Mesenchymal stem cell (in vitro differentiated cells and primary cell): ENCODE measurements around the gene ENO2.
A peak's percentile ranks its signal among the peaks of the same experiment; 100 is the strongest.
"Not testable (repeated sequence)": the region's sequence is repeated elsewhere in the genome, so short reads cannot be mapped to it uniquely, and the experiment has no call there.

Experiments
- DNase-seq: peaks from one replicate; pipeline ENCODE4 v3.0.0-alpha.2; 2013
- H2AFZ ChIP-seq: one replicate; pipeline ENCODE4 v1.6.1; 2013; ENCODE audit warnings: low read depth, mild to moderate bottlenecking, control low read depth, inconsistent platforms, low read length, moderate library complexity
- H2AK5ac ChIP-seq: 2 replicates; pipeline ENCODE4 v1.6.1; 2013; ENCODE audit warnings: low read length, moderate library complexity, mild to moderate bottlenecking, inconsistent platforms; ENCODE audit not compliant: severe bottlenecking
- H2BK120ac ChIP-seq: one replicate; pipeline ENCODE4 v1.6.1; 2013; ENCODE audit warnings: low read depth, mild to moderate bottlenecking, inconsistent platforms, low read length, moderate library complexity
- H2BK12ac ChIP-seq, 2 experiments: one replicate each; pipeline ENCODE4 v1.6.1; 2013; ENCODE audit warnings: inconsistent platforms in 2 of 2, low read length in 2 of 2, mild to moderate bottlenecking in 2 of 2, moderate library complexity in 2 of 2, control low read depth in 1 of 2
- H2BK15ac ChIP-seq: one replicate; pipeline ENCODE4 v1.6.1; 2013; ENCODE audit warnings: mild to moderate bottlenecking, low read depth, inconsistent platforms; ENCODE audit not compliant: poor library complexity, severe bottlenecking
- H2BK5ac ChIP-seq: 2 replicates; pipeline ENCODE4 v1.6.1; 2013; ENCODE audit warnings: low read depth, mild to moderate bottlenecking, low read length, control low read depth, inconsistent platforms; ENCODE audit not compliant: poor library complexity, severe bottlenecking
- H3K14ac ChIP-seq, 2 experiments: one replicate each; pipeline ENCODE4 v1.6.1; 2013; ENCODE audit warnings: inconsistent platforms in 2 of 2, low read length in 2 of 2, control low read depth in 1 of 2, mild to moderate bottlenecking in 1 of 2, moderate library complexity in 1 of 2
- H3K18ac ChIP-seq, 2 experiments: one replicate each; pipeline ENCODE4 v1.6.1; 2013; ENCODE audit warnings: inconsistent platforms in 2 of 2, low read length in 2 of 2, control low read depth in 1 of 2, low read depth in 1 of 2, mild to moderate bottlenecking in 1 of 2
- H3K23ac ChIP-seq, 2 experiments: one replicate each; pipeline ENCODE4 v1.6.1; 2013; ENCODE audit warnings: inconsistent platforms in 2 of 2, low read length in 2 of 2, mild to moderate bottlenecking in 2 of 2, moderate library complexity in 2 of 2, control low read depth in 1 of 2
- H3K27ac ChIP-seq: 2 replicates; pipeline ENCODE4 v1.5.1; 2013; ENCODE audit warnings: mild to moderate bottlenecking, moderate library complexity, low read length, control low read depth, inconsistent platforms; ENCODE audit not compliant: poor library complexity, severe bottlenecking
- H3K27me3 ChIP-seq, 2 experiments: 2 replicates each; pipeline versions ENCODE4 v1.6.1 to v1.7.0; 2013; ENCODE audit warnings: low read length in 2 of 2, mild to moderate bottlenecking in 2 of 2, moderate library complexity in 2 of 2, control low read depth in 1 of 2, inconsistent platforms in 1 of 2; ENCODE audit not compliant: control insufficient read depth in 1 of 2, insufficient read depth in 1 of 2
- H3K36me3 ChIP-seq, 2 experiments: 2 replicates each; pipeline versions ENCODE4 v1.6.1 to v1.7.0; 2013; ENCODE audit warnings: low read length in 2 of 2, control low read depth in 1 of 2, inconsistent platforms in 1 of 2, low read depth in 1 of 2, mild to moderate bottlenecking in 1 of 2; ENCODE audit not compliant: insufficient read depth in 2 of 2, control insufficient read depth in 1 of 2
- H3K4ac ChIP-seq, 2 experiments: one replicate each; pipeline ENCODE4 v1.6.1; 2013; ENCODE audit warnings: inconsistent platforms in 2 of 2, low read length in 2 of 2, mild to moderate bottlenecking in 2 of 2, moderate library complexity in 2 of 2, control low read depth in 1 of 2, low read depth in 1 of 2
- H3K4me1 ChIP-seq: 2 replicates; pipeline ENCODE4 v1.6.1; 2013; ENCODE audit warnings: low read depth, low read length, control low read depth; ENCODE audit not compliant: control insufficient read depth, insufficient read depth
- H3K4me2 ChIP-seq: 2 replicates; pipeline ENCODE4 v1.6.1; 2013; ENCODE audit warnings: low read length, mild to moderate bottlenecking, inconsistent platforms; ENCODE audit not compliant: poor library complexity, severe bottlenecking
- H3K4me3 ChIP-seq, 2 experiments: 2 replicates each; pipeline versions ENCODE4 v1.5.1 to v1.7.0; 2013; ENCODE audit warnings: low read length in 2 of 2, mild to moderate bottlenecking in 2 of 2, control low read depth in 1 of 2, low read depth in 1 of 2; ENCODE audit not compliant: insufficient read depth in 1 of 2
- H3K79me1 ChIP-seq: replicated peaks from 2 replicates; pipeline ENCODE4 v1.6.1; 2013; ENCODE audit warnings: mild to moderate bottlenecking, control low read depth, low read length, inconsistent platforms; ENCODE audit not compliant: poor library complexity, severe bottlenecking
- H3K9ac ChIP-seq: 2 replicates; pipeline ENCODE4 v1.7.0; 2013; ENCODE audit warnings: mild to moderate bottlenecking, low read length, moderate library complexity
- H3K9me3 ChIP-seq: 2 replicates; pipeline ENCODE4 v1.7.0; 2013; ENCODE audit warnings: mild to moderate bottlenecking, low read length; ENCODE audit not compliant: control insufficient read depth
- H4K8ac ChIP-seq: one replicate; pipeline ENCODE4 v1.6.1; 2013; ENCODE audit warnings: inconsistent platforms, mild to moderate bottlenecking, low read length, moderate library complexity
- H4K91ac ChIP-seq: one replicate; pipeline ENCODE4 v1.6.1; 2013; ENCODE audit warnings: mild to moderate bottlenecking, low read length, inconsistent platforms
- WGBS: methylation state at CpG from one replicate; pipeline ENCODE4 v1.1.7; 2013; ENCODE audit warnings: mixed read lengths; 5-methylcytosine and 5-hydroxymethylcytosine counted together

ENO2 gene

GRCh38 chr12:6886206-6886999 lies 28.0 kb upstream of the ENO2 start:
- not testable (repeated sequence) for H3K23ac ChIP-seq, H3K9ac ChIP-seq, H4K8ac ChIP-seq, H3K4me2 ChIP-seq, H3K4ac ChIP-seq, H3K4me3 ChIP-seq, H3K14ac ChIP-seq, H2BK120ac ChIP-seq, H3K9me3 ChIP-seq, H2BK15ac ChIP-seq, H4K91ac ChIP-seq, DNase-seq, H2BK12ac ChIP-seq, H3K18ac ChIP-seq, H2AFZ ChIP-seq, H3K27me3 ChIP-seq, H3K79me1 ChIP-seq
- Histone ChIP-seq H3K27ac (peak overlapping the region; percentile 79), H2BK5ac (peak overlapping the region; percentile 90), H3K4me1 (peaks cover 11% of the 10 kb centered on the region), H3K36me3 (peaks cover 15 to 25% of the 10 kb centered on the region in 2 experiments), H2AK5ac (peak overlapping the region; percentile 82)
- WGBS: 64% methylated on average over 4 of the region's 15 CpGs

GRCh38 chr12:6887460-6887859 lies 26.9 kb upstream of the ENO2 start:
- Histone ChIP-seq H3K27ac (peak overlapping the region; percentile 21), H2BK120ac (no peak overlapping the region), H2BK5ac (no peak overlapping the region), H3K14ac (no peak overlapping the region), H3K4me3 (no peak overlapping the region), H4K8ac (no peak overlapping the region), H3K4ac (no peak overlapping the region), H2BK15ac (no peak overlapping the region), H2AFZ (no peak overlapping the region), H2AK5ac (peak overlapping the region; percentile 63), H3K4me2 (no peak overlapping the region), H3K79me1 (peaks cover 6% of the 10 kb centered on the region), H3K4me1 (peaks cover 12% of the 10 kb centered on the region), H4K91ac (no peak overlapping the region), H3K23ac (no peak overlapping the region), H3K18ac (no peak overlapping the region), H3K9me3 (no peaks in the 10 kb centered on the region), H3K27me3 (no peaks in the 10 kb centered on the region), H3K36me3 (peaks cover 15 to 25% of the 10 kb centered on the region in 2 experiments), H3K9ac (no peak overlapping the region), H2BK12ac (no peak overlapping the region)
- 98% methylated on average over 7 of the region's 8 CpGs for WGBS
- no peak for DNase-seq

DNA sequence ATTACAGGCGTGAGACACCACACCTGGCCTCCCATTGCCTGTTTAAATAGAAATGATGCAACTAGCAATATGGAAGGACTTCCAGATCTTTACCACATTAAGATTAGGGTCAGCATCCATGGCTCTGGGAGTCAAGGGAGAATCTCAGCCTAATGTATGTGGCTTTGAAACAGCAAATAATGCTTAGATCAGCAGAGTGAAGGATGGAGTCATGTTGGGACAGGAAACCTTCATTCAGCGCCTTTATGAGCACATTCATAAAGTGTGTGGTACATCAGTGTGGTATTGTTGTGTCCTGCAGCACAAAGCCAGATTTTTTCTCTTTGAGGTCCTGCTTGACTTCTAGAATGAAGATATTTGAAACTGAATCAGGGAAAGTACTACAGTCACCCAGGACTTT lies 26.0 kb upstream of the ENO2 start:
- H3K18ac ChIP-seq: no peak overlapping the region
- H3K9me3 ChIP-seq: no peaks in the 10 kb centered on the region
- H2AK5ac ChIP-seq: no peak overlapping the region
- H4K8ac ChIP-seq: no peak overlapping the region
- no peak overlapping the region for H4K91ac ChIP-seq
- H3K4me2 ChIP-seq: no peak overlapping the region
- H3K14ac ChIP-seq: no peak overlapping the region
- H2BK120ac ChIP-seq: no peak overlapping the region
- peaks cover 15 to 24% of the 10 kb centered on the region in 2 experiments for H3K36me3 ChIP-seq
- no peak overlapping the region for H3K27ac ChIP-seq
- H2AFZ ChIP-seq: no peak overlapping the region
- no peak overlapping the region for H3K4ac ChIP-seq
- no peak overlapping the region for H3K4me3 ChIP-seq
- H3K9ac ChIP-seq: no peak overlapping the region
- H3K27me3 ChIP-seq: no peaks in the 10 kb centered on the region
- H2BK12ac ChIP-seq: no peak overlapping the region
- H3K4me1 ChIP-seq: peaks cover 12% of the 10 kb centered on the region
- no peak overlapping the region for H2BK5ac ChIP-seq
- H2BK15ac ChIP-seq: no peak overlapping the region
- peaks cover 6% of the 10 kb centered on the region for H3K79me1 ChIP-seq
- no peak for DNase-seq
- H3K23ac ChIP-seq: no peak overlapping the region
- 91% methylated on average over 2 of the region's 2 CpGs for WGBS

GRCh38 chr12:6888794-6889193 lies 25.6 kb upstream of the ENO2 start:
- not testable (repeated sequence) for H3K14ac ChIP-seq, H2AFZ ChIP-seq, H2BK12ac ChIP-seq, H2BK15ac ChIP-seq, H3K9ac ChIP-seq, H3K4ac ChIP-seq, H4K91ac ChIP-seq, H3K9me3 ChIP-seq, H3K27ac ChIP-seq, H3K18ac ChIP-seq, H2AK5ac ChIP-seq, H3K4me2 ChIP-seq, H4K8ac ChIP-seq, H3K27me3 ChIP-seq, H3K79me1 ChIP-seq, H3K4me3 ChIP-seq, H2BK5ac ChIP-seq, DNase-seq, H3K23ac ChIP-seq, H2BK120ac ChIP-seq
- Histone ChIP-seq H3K36me3 (peaks cover 12 to 20% of the 10 kb centered on the region in 2 experiments), H3K4me1 (peaks cover 11% of the 10 kb centered on the region)
- 92% methylated on average over 5 of the region's 7 CpGs for WGBS
